GM12878 (cell line): ENCODE measurements around the gene TLK2. TPM values are rescaled to one million over a fixed set of nuclear protein-coding genes. Genes with fewer than 3 reads are reported as not detected.
A peak's percentile ranks its signal among the peaks of the same experiment; 100 is the strongest.
"Not testable (repeated sequence)": the region's sequence is repeated elsewhere in the genome, so short reads cannot be mapped to it uniquely, and the experiment has no call there.

Experiments
- ATAC-seq: fragments of 200-7000 bp; cut with Tn5 transposase; 3 replicates; pipeline ENCODE4 v1.9.1; 2020; ENCODE audit warnings: mild to moderate bottlenecking, moderate library complexity
- BruUV-seq: library from RNA; stranded (reverse); fragments of 400-500 nt; replicated peaks from 2 replicates; lab custom pipeline; 2021; lab: Mats Ljungman, UMichigan
- CTCF ChIA-PET: fragments of 300-600 bp; sonication (Branson Sonifier 250); formaldehyde crosslinking; extraction: SDS; loops from one replicate; lab custom pipeline; 2021; ENCODE audit warnings: inconsistent platforms; lab: Yijun Ruan, JAX
- POLR2A ChIA-PET: fragments of 350-600 bp; formaldehyde crosslinking; extraction: SDS; loops from one replicate; lab custom pipeline; 2021; ENCODE audit warnings: inconsistent platforms; lab: Charles Lee
- RAD21 ChIA-PET: fragments of 300-600 bp; sonication (Branson Sonifier 250); formaldehyde crosslinking; loops from one replicate; lab custom pipeline; 2023; ENCODE audit warnings: antibody characterized with exemption; ENCODE audit not compliant: unreplicated experiment; lab: Charles Lee
- SMC1A ChIA-PET: fragments of 300-600 bp; sonication (Branson Sonifier 250); formaldehyde crosslinking; loops from one replicate; lab custom pipeline; 2023; ENCODE audit not compliant: unreplicated experiment, uncharacterized antibody; lab: Charles Lee
- DNase-seq: peaks from one replicate; pipeline ENCODE4 v3.0.0-alpha.2; 2011; ENCODE audit warnings: low read depth, low spot score
- FAIRE-seq: peaks from 3 replicates; lab custom pipeline; 2011; peaks lifted over from hg19 to GRCh38; lab: Jason Lieb, UNC
- H2AFZ ChIP-seq: 2 replicates; pipeline ENCODE4 v1.6.0; 2011; ENCODE audit warnings: low read depth, low read length, control low read depth; ENCODE audit not compliant: control insufficient read depth
- H3K27ac ChIP-seq: 2 replicates; pipeline ENCODE4 v1.5.1; 2011; ENCODE audit warnings: control low read depth; ENCODE audit not compliant: control insufficient read depth, insufficient read depth
- H3K27me3 ChIP-seq, 2 experiments: replicated peaks in 1 of 2; 2 replicates each; pipeline versions ENCODE4 v1.6.0 to v1.6.1; 2011; ENCODE audit warnings: low read length in 1 of 2; ENCODE audit not compliant: control insufficient read depth in 2 of 2, insufficient read depth in 2 of 2
- H3K36me3 ChIP-seq, 2 experiments: 2 replicates each; pipeline ENCODE4 v1.5.1; 2011; ENCODE audit warnings: low read length in 1 of 2; ENCODE audit not compliant: control insufficient read depth in 2 of 2, insufficient read depth in 2 of 2
- H3K4me1 ChIP-seq: 2 replicates; pipeline ENCODE4 v1.6.1; 2011; ENCODE audit warnings: mild to moderate bottlenecking, low read length, moderate library complexity, mixed read lengths; ENCODE audit not compliant: control insufficient read depth, insufficient read depth
- H3K4me2 ChIP-seq: 2 replicates; pipeline ENCODE4 v1.6.0; 2011; ENCODE audit warnings: control low read depth; ENCODE audit not compliant: control insufficient read depth, insufficient read depth
- H3K4me3 ChIP-seq: fragments of 200-600 bp; sonication (generic); 2 replicates; pipeline ENCODE4 v1.5.1; 2016
- H3K79me2 ChIP-seq: 2 replicates; pipeline ENCODE4 v1.6.0; 2011; ENCODE audit warnings: low read length; ENCODE audit not compliant: control insufficient read depth, insufficient read depth
- H3K9ac ChIP-seq: 2 replicates; pipeline ENCODE4 v1.8.0; 2011; ENCODE audit warnings: low read length, control low read depth, mixed read lengths; ENCODE audit not compliant: control insufficient read depth, insufficient read depth
- H3K9me3 ChIP-seq: replicated peaks from 3 replicates; pipeline ENCODE4 v1.5.1; 2011; ENCODE audit warnings: mild to moderate bottlenecking, low read length; ENCODE audit not compliant: control insufficient read depth, insufficient read depth
- H4K20me1 ChIP-seq: 2 replicates; pipeline ENCODE4 v1.6.0; 2011; ENCODE audit not compliant: control insufficient read depth, insufficient read depth
- ELK1 ChIP-seq: IDR thresholded peaks from 2 replicates; pipeline ENCODE4 v1.6.1; 2012; ENCODE audit warnings: low read depth, low read length, improper control_type of control experiment
- HDAC2 ChIP-seq: fragments of 200-600 bp; sonication (generic); IDR thresholded peaks from 2 replicates; pipeline ENCODE4 v1.6.1; 2017
- IKZF1 ChIP-seq: fragments of 450-650 bp; conservative IDR thresholded peaks from 2 replicates; pipeline ENCODE4 v1.6.1; 2017; ENCODE audit warnings: antibody characterized with exemption, mild to moderate bottlenecking
- NFXL1 ChIP-seq: fragments of 450-650 bp; IDR thresholded peaks from 2 replicates; pipeline ENCODE4 v1.6.1; 2017; ENCODE audit warnings: antibody characterized with exemption, mild to moderate bottlenecking, borderline replicate concordance
- PML ChIP-seq: IDR thresholded peaks from 2 replicates; pipeline ENCODE4 v1.6.1; 2012; ENCODE audit warnings: low read length, inconsistent platforms
- PRDM15 ChIP-seq: fragments of 450-650 bp; formaldehyde crosslinking; IDR thresholded peaks from 2 replicates; pipeline ENCODE4 v1.4.0; 2020; ENCODE audit warnings: mild to moderate bottlenecking, moderate library complexity
- TCF3 ChIP-seq: IDR thresholded peaks from 2 replicates; pipeline ENCODE4 v1.6.1; 2012; ENCODE audit warnings: low read depth, mild to moderate bottlenecking, low read length, borderline replicate concordance; ENCODE audit not compliant: insufficient read depth
- ZNF274 ChIP-seq: IDR thresholded peaks from one replicate; pipeline ENCODE4 v1.8.0; 2011; ENCODE audit not compliant: insufficient read length, insufficient read depth
- WGBS: methylation state at CpG from one replicate; pipeline ENCODE4 v1.1.6; 2016; ENCODE audit warnings: low lambda C conversion rate; ENCODE audit not compliant: insufficient replicate concordance, insufficient coverage; ENCODE audit errors: missing lambda C conversion rate; 5-methylcytosine and 5-hydroxymethylcytosine counted together
- in situ Hi-C: fragments of 300-500 bp; cut with MboI; formaldehyde crosslinking; loops from 9 replicates; pipeline ENCODE4 v1.14.3; 2018; ENCODE audit warnings: mixed read lengths
- intact Hi-C: fragments of 100-400 bp; cut with micrococcal nuclease; formaldehyde crosslinking; loops from one replicate; pipeline ENCODE4 v1.14.2; 2022; ENCODE audit not compliant: unreplicated experiment
- polyA plus RNA-seq, 11 experiments: library from polyadenylated mRNA; depleted of rRNA in 4 of 11; unstranded in 6 of 11; stranded (reverse) in 5 of 11; fragments of >200 nt; fragmentation: Nextera tagmentation in 4 of 11; fragmentation: Illumina TruSeq in 1 of 11; extraction: Ambion mirVana in 4 of 11; extraction: Trizol in 1 of 11; gene quantifications; 1 replicate in 1 of 11; 2 replicates in 10 of 11; pipeline versions ENCODE4 v1.2.1 to v1.2.3, GENCODE V29; 2011 to 2016; ENCODE audit warnings: inconsistent platforms in 2 of 11, missing spikeins in 2 of 11, low read depth in 1 of 11
- total RNA-seq, 4 experiments: library from RNA; depleted of rRNA in 3 of 4; stranded (reverse); fragments of >200 nt in 3 of 4; fragmentation: Illumina TruSeq in 1 of 4; extraction: Trizol in 1 of 4; gene quantifications; 2 replicates each; pipeline versions ENCODE4 v1.2.1 to v1.2.3, GENCODE V29; 2013 to 2021

The TLK2 gene
- total and polyA plus RNA-seq, 10 of the 15 experiments (the other 5 are each of a cell fraction or from before 2014, with no cell fraction given): 12.1 to 51.2 (median 27.5) TPM

- TF ChIP-seq PRDM15 (CRISPR knock-in tag) (no peak), NFXL1 (no peak), IKZF1 (no peak), TCF3 (no peak), PML (no peak), ELK1 (no peak), ZNF274 (no peak), HDAC2 (no peak)
These were observed 34.6 kb upstream of the TLK2 start (continued) for GRCh38 chr17:62444063-62444462.

- H3K27ac ChIP-seq, H3K9ac ChIP-seq, in situ Hi-C loops, DNase-seq, H3K9me3 ChIP-seq, H3K4me2 ChIP-seq, CTCF ChIA-PET, BruUV-seq, H2AFZ ChIP-seq, H4K20me1 ChIP-seq, SMC1A ChIA-PET, H3K4me1 ChIP-seq, ATAC-seq, H3K36me3 ChIP-seq, H3K79me2 ChIP-seq, H3K4me3 ChIP-seq, RAD21 ChIA-PET, intact Hi-C loops, POLR2A ChIA-PET, H3K27me3 ChIP-seq, FAIRE-seq: not testable (repeated sequence)
- 91% methylated on average over 4 of the region's 4 CpGs for WGBS
These were observed 32.8 kb upstream of the TLK2 start for GRCh38 chr17:62445791-62446190.

GRCh38 chr17:62452195-62452594 lies 26.4 kb upstream of the TLK2 start:
- H3K27me3 ChIP-seq, SMC1A ChIA-PET, H3K36me3 ChIP-seq, H2AFZ ChIP-seq, in situ Hi-C loops, H3K4me3 ChIP-seq, CTCF ChIA-PET, POLR2A ChIA-PET, FAIRE-seq, H3K9ac ChIP-seq, DNase-seq, BruUV-seq, intact Hi-C loops, RAD21 ChIA-PET, H3K9me3 ChIP-seq, H3K79me2 ChIP-seq, H4K20me1 ChIP-seq: not testable (repeated sequence)
- Histone ChIP-seq H3K4me2 (peak overlapping the region; percentile 9; the same call in 1 of the 2 replicates), H3K27ac (peak overlapping the region; percentile 11; the same call in 1 of the 2 replicates), H3K4me1 (peaks cover 34% of the 10 kb centered on the region)
- ATAC-seq: peak; percentile 10
- WGBS: 86% methylated on average over 4 of the region's 4 CpGs
